Measurements from ENCODE around the gene RAB22A.

RAB22A gene

DNA sequence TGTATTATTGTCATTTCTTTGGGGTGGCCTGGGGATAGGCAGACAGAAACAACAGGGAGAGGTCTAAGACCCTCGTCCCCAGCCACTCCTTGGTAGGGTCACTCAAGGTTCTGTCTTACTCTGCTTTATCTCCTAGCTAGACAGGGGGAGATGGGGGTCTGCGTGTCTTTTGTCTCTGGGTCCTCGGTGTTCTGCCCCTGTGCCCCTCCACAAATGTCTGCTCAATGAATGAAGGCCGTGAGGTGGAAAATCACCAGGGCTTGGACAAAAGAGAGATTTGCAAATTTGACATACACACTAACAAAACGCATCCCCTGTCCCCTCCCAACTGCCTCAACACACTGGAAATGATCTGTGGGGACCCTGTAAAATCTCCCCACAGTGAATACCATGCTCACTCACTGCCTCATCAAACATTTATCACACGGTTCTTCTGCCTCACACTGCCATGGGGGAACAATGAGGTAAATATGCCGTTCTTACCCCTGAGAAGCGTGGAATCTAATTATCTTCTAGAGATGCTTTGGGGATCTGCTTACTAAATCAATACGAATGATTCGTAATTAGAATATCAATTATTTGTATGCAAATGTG lies 66.3 kb downstream of the RAB22A start:
- no peak for DNase-seq (ENCODE audit: extremely low read depth, low read depth)
- TF ChIP-seq, protein P1, sequence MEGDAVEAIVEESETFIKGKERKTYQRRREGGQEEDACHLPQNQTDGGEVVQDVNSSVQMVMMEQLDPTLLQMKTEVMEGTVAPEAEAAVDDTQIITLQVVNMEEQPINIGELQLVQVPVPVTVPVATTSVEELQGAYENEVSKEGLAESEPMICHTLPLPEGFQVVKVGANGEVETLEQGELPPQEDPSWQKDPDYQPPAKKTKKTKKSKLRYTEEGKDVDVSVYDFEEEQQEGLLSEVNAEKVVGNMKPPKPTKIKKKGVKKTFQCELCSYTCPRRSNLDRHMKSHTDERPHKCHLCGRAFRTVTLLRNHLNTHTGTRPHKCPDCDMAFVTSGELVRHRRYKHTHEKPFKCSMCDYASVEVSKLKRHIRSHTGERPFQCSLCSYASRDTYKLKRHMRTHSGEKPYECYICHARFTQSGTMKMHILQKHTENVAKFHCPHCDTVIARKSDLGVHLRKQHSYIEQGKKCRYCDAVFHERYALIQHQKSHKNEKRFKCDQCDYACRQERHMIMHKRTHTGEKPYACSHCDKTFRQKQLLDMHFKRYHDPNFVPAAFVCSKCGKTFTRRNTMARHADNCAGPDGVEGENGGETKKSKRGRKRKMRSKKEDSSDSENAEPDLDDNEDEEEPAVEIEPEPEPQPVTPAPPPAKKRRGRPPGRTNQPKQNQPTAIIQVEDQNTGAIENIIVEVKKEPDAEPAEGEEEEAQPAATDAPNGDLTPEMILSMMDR (IDR thresholded peaks at IDR 0.05; ENCODE audit: low read depth, low read length) = no peak

DNA sequence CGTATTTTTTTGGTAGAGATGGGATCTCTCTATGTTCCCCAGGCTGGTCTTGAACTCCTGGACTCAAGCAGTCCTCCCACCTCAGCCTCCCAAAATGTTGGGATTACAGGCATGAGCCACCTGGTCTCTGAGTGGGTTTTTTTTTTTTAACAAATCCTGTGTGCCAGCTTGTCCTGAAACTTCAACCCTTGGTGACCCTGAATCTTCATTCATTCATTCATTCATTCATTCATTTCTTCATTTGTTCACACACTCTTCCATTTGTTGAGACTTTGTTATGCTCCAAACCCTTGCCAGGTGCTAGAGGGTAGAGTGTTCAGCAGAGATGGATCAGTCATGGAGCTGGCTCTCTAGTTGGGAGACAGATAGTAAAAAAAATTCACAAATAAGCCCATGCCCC lies 67.5 kb downstream of the RAB22A start:
- DNase-seq (ENCODE audit: extremely low read depth, low read depth) = no peak
- TF ChIP-seq, protein P1 (IDR thresholded peaks at IDR 0.05; ENCODE audit: low read depth, low read length) = no peak

DNA sequence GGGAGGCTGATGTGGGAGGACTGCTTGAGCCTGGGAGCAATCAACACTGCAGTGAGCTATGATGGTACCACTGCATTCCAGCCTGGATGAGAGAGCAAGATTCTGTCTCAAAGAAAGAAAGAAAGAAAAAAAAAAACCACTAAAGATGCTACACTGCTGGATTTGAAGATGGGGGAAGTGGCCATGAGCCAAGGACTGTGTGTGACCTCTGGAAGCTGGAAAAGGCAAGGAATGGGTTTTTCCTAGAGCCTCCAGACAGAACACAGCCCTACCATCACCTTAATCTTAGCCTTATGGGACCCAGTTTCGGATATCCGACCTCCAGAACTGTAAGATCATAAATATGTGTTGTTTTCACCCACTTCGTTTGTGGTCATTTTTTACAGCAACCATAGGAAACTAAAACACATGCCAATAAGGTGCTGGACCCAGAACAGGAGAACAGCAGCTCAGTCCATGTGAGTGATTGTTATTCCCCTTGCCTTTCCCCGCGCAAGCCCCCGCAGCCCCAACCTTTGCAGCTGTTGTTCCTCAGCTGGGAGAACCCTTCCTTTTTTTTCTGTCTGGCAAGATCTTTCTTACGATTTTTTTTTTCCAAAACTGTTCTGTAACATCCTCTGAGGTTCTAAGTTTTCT lies 68.4 kb downstream of the RAB22A start:
- DNase-seq (ENCODE audit: extremely low read depth, low read depth) = no peak
- TF ChIP-seq, protein P1 (IDR thresholded peaks at IDR 0.05; ENCODE audit: low read depth, low read length) = no peak

DNA sequence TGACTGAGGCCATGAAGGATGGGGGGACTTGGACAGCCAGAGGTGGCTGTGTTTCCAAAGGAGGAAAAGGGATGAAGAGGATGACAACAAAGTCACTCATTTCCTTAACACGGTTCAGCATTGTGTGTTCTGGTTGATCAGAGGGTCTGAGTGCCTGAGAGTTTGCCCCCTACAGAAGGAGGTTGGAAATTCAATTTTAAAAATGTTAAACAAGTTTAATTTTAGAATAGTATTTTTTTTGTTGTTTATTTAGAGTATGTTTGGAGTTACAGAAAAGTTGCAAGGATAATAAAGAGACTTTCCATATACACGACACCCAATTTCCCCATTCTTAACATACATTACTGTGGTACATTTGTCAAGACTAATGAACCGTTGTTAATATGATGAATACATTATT lies 69.2 kb downstream of the RAB22A start:
- DNase-seq (ENCODE audit: extremely low read depth, low read depth) = no peak
- TF ChIP-seq, protein P1 (IDR thresholded peaks at IDR 0.05; ENCODE audit: low read depth, low read length) = no peak; the same call in 1 of the 2 replicates

DNA sequence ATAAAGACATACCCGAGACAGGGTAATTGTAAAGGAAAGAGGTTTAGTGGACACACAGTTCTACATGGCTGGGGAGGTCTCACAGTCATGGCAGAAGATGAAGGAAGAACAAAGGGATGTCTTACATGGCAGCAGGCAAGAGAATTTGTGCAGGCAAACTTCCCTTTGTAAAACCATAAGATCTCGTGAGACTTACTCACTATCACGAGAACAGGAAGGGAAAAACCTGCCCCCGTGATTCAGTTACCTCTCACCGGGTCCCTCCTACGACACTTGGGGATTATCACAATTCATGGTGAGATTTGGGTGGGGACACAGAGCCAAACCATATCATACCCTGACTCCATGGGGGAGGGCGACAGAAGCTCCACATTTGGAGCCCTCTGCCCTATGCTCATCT lies 72.1 kb downstream of the RAB22A start:
- no peak for DNase-seq (ENCODE audit: extremely low read depth, low read depth)
- TF ChIP-seq, protein P1 (IDR thresholded peaks at IDR 0.05; ENCODE audit: low read depth, low read length) = no peak

DNA sequence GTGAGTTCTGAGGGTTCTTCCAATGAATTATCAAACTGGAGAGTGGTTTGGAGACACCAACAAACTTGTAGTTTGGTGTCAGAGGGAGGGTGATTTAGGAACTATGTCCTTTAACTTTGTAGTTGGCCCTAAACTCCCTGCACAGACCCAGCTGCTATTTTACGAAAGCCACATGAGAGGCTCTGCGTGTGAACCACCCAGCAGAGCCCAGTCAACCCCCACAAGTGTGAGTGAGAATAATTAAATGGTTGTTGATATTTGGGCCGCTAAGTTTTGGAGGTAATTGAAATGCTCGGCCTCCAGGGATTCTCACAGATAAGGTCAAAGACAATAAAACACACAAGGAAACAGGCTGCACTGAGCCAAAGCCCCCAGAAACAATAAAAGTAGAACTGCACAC lies 72.6 kb downstream of the RAB22A start:
- no peak for DNase-seq (ENCODE audit: extremely low read depth, low read depth)
- TF ChIP-seq, protein P1 (IDR thresholded peaks at IDR 0.05; ENCODE audit: low read depth, low read length) = no peak

DNA sequence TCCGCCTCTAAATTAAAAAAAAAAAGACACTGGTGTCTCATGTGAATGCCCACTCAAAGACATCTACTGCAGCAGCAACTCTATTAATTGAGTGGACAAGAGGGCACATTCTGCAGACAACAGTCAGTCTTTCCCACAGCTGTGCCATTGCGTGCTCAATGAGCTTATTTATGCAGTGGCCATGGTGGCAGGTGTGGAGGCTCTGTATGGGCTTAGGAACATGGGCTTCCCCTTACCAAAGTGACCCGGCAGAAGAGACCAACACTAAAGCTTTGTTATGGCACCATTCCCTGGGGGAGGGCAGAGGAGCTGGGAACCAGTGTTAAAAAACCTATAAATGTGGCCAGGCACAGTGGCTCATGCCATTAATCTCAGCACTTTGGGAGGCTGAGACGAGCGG lies 75.3 kb downstream of the RAB22A start:
- DNase-seq (ENCODE audit: extremely low read depth, low read depth) = no peak
- TF ChIP-seq, protein P1 (IDR thresholded peaks at IDR 0.05; ENCODE audit: low read depth, low read length) = no peak
